Measurements from ENCODE around the gene MEF2C. TPM values are rescaled to one million over a fixed set of nuclear protein-coding genes. Genes with fewer than 3 reads are reported as not detected.

The MEF2C gene
- polyA plus RNA-seq, 1 donor from 2014 or later: 238 TPM

DNA sequence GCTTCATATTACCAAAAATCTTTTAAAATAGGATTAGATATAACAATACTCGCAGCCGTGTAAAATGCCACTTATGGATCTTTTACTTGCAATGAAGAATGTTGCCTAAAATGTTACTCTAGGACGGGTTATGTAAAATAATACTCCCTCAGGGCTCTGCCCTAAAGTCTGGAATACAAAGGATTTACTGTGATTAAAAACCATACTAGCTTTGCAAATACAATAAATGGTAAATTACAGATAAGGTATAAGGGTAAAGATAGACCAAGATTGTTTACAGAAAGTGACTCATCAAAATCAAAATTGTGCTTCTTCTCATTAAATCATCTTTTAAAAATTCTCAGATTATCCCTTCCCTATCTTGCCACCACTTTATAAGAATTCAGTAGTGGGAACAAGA lies 163.6 kb downstream of the MEF2C start:
- H3K27ac Mint-ChIP-seq: no peak overlapping the region
- H3K36me3 Mint-ChIP-seq: peaks cover 2% of the 10 kb centered on the region

DNA sequence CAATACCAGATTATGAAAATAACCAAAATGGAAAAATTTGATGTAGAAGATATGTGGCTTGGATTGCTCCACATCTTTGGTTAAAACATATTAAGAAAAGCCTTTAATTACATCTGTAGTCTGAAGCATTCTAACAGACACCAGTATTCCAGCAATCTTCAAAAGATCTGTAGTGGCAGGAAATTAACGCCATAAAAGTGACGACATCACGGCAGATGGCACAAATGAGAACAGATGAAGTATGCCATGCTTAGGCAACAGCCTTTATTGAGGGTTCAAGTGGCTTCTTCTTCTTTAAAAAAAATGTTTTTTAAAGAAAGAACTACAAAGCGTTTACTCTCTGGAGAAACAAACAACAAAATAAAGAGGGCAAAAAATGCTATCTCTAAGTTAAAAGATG lies 164.2 kb downstream of the MEF2C start:
- H3K27ac Mint-ChIP-seq: no peak overlapping the region
- H3K9me3 Mint-ChIP-seq: no peaks in the 10 kb centered on the region
- no peak overlapping the region for H3K4me3 Mint-ChIP-seq
- H3K4me1 Mint-ChIP-seq: peaks cover 0 to 4% (median 2%) of the 10 kb centered on the region in 3 donors
- H3K27me3 Mint-ChIP-seq: no peaks in the 10 kb centered on the region
- H3K36me3 Mint-ChIP-seq: peaks cover 2% of the 10 kb centered on the region

More for the DNA sequence above, 163.6 kb downstream of the MEF2C start:
- H3K27me3 Mint-ChIP-seq: no peaks in the 10 kb centered on the region
- H3K4me1 Mint-ChIP-seq: peaks cover 0 to 4% (median 2%) of the 10 kb centered on the region in 3 donors
- no peak overlapping the region for H3K4me3 Mint-ChIP-seq
- no peaks in the 10 kb centered on the region for H3K9me3 Mint-ChIP-seq

DNA sequence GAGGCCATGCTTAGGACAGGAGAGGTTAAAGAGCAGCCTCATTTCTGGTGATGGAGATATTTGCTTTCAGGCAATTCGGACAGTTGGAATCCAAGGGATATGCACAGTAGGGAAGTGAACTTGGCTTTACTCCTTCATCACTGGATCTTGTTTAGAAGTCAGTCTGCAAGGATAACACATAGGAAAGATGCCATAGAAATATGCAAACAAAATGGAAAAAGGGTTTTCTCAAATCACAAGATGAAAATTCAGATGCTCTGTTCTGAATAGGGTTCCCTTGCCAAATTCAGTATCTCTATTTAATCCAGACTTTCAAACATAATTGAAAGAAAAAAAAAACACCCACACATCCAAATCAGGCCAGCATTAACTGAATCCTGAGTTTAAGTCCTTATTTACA lies 166.9 kb downstream of the MEF2C start:
- no peaks in the 10 kb centered on the region for H3K9me3 Mint-ChIP-seq
- H3K36me3 Mint-ChIP-seq: peaks cover 2% of the 10 kb centered on the region
- no peak overlapping the region for H3K27ac Mint-ChIP-seq
- H3K4me3 Mint-ChIP-seq: no peak overlapping the region
- no peaks in the 10 kb centered on the region for H3K27me3 Mint-ChIP-seq
- peaks cover 0 to 4% (median 2%) of the 10 kb centered on the region in 3 donors for H3K4me1 Mint-ChIP-seq

DNA sequence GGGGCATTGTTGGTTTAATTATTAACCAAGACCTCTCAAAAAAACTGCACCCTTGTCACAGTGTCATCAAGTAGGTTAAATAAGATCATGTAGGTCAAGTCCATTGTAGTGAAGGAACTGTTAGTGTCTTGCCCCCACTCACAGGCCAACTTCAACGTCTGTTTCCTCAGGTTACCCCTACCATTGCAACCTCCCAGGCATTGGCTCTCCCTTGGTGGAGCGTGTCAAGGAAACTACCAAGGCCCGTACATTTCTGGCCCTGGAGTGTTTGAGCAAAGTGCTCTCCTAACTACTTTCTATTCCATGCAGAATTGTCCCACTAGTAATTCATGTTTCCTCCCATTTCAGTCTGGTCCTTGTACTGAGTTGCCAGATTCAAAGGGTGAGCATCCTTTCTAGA lies 167.5 kb downstream of the MEF2C start:
- Mint-ChIP-seq H3K27ac (no peak overlapping the region), H3K36me3 (peaks cover 2% of the 10 kb centered on the region), H3K4me1 (peaks cover 0 to 4% (median 2%) of the 10 kb centered on the region in 3 donors), H3K4me3 (no peak overlapping the region), H3K9me3 (no peaks in the 10 kb centered on the region), H3K27me3 (no peaks in the 10 kb centered on the region)

DNA sequence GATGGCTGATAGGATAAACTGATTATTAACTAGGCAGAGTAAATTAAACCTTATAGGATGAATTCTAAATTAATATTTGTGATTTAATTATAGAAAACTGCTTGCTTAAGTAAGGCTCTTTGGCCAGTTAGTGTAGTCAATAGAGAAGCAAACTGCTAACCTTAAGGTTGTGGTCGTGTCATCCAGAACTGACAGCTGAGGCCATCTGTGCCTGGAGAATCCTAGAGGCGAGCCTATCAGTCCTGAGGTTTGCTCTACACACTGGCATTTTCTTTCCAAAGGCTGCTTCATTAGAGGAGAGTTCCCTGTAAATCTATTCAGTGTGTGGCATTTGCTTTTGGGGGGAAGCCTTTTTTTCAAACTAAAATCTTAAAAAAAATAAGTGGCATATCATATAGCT lies 169.2 kb downstream of the MEF2C start:
- Mint-ChIP-seq H3K4me1 (peaks cover 0 to 4% (median 2%) of the 10 kb centered on the region in 3 donors), H3K27ac (no peak overlapping the region), H3K4me3 (no peak overlapping the region), H3K36me3 (no peaks in the 10 kb centered on the region), H3K27me3 (no peaks in the 10 kb centered on the region), H3K9me3 (no peaks in the 10 kb centered on the region)

DNA sequence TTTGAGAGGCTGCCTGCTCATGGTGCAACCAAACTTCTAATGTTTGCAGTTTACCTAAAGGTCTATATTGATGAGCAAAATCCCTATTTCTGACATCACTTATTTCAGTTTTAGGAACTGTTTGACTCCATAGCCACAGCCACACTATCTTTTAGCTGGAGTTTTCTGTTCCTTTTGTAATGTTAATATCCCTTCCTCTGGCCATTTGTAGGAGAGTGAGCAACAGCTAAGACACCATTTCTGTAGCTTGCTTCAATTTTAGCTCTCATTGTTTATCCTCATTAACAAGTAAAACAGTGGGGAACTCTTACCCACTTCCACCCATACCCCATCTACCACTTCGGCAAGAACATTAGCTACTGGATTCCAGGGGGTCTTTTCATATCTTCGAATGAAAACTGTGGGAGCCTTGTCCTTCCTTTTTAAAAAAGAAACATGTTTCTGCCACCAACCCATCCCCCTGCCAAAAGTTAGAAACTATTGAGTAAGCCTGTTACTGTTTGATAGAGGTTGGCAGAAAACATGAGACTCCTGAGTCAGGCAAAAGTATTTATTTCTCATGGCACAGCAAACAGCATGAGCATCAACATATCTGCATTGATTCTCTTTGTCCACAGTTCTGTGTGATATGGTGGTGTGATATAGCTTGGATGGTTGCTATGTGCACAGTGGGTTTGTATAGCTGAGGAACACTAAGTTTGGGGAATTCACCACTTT lies 174.1 kb downstream of the MEF2C start:
- Mint-ChIP-seq H3K9me3 (no peaks in the 10 kb centered on the region), H3K27ac (no peak overlapping the region), H3K27me3 (no peaks in the 10 kb centered on the region), H3K36me3 (peaks cover 3% of the 10 kb centered on the region), H3K4me3 (no peak overlapping the region), H3K4me1 (no peaks in the 10 kb centered on the region)

DNA sequence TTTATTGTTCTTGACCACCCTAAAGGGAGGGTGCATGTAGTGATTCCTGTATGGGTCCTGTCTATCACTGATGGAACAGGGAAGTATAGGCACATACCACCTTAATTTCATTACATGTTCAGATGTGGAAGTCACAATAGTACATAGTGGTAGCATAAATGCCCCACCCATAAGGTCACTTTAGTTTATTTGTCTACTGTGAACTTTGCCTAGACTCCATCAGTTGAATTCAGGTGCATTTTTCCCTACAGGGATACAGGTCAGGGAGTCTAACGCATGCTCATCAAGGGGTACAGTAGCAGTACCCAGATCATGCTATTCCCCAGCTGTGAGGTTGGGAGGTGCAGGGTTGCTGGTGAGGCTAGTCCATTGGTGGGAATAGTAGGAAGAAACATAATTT lies 175.0 kb downstream of the MEF2C start:
- Mint-ChIP-seq H3K27ac (no peak overlapping the region), H3K4me3 (no peak overlapping the region), H3K27me3 (no peaks in the 10 kb centered on the region), H3K4me1 (no peaks in the 10 kb centered on the region), H3K36me3 (peaks cover 3% of the 10 kb centered on the region), H3K9me3 (no peaks in the 10 kb centered on the region)

DNA sequence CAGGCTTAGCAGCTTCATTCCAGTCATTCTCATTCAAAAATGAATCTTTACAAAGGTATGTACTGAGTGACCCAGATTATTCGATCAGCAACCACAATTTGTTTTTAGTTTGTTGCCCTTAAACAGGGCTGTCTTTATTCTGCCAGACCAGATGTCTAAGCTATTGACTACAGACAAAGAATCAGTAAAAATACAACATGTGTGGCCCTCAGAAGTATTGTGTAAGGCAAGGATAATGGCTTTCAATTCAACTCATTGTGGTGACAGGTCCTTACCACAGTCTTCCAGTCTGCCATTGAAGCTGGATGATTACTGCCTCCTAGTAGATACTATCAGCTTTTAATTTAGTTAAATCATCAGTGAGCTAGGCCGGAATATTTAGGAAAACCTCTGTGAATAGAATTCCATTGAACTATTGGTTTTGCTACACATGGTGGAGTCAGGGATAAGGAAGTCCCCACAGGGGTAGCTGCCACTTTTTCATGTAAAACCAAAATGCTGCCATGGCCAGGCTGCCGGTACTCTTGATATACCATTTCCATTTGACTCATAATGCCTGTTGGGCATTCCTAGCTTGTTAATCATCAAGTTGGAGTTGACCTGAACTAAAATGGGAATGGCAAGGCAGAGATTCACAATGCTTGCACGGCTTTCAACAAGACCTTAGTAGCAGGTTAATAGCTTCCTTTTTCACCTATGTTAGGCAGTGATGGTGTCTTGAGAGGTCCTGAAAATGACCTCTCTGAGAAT lies 175.6 kb downstream of the MEF2C start:
- H3K27me3 Mint-ChIP-seq: peaks cover 1% of the 10 kb centered on the region
- H3K4me3 Mint-ChIP-seq: no peak overlapping the region
- H3K36me3 Mint-ChIP-seq: peaks cover 3% of the 10 kb centered on the region
- H3K27ac Mint-ChIP-seq: no peak overlapping the region
- H3K4me1 Mint-ChIP-seq: no peaks in the 10 kb centered on the region
- H3K9me3 Mint-ChIP-seq: no peaks in the 10 kb centered on the region

DNA sequence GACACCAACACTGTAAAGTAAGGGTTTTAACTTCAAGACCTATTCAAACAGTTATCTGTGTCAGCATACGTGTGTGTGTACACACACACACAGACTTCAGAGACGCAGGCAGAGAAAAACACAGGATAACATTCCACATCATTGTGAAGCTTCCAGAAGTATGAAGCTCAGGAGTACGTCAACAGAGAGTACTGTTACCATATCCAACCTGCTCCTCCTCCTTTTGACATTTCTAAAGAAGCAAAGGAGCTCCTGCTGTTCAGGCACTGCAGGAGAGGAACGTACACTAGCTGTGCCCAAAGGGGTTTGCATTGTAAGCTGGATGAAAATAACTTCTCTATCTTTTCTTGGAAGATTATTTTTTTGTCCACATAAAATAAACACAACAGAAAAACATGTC lies 180.7 kb downstream of the MEF2C start:
- Mint-ChIP-seq H3K27ac (no peak overlapping the region), H3K9me3 (peaks cover 0 to 3% (median 0%) of the 10 kb centered on the region in 3 donors), H3K36me3 (no peaks in the 10 kb centered on the region), H3K4me3 (no peak overlapping the region), H3K4me1 (peaks cover 0 to 1% (median 0%) of the 10 kb centered on the region in 3 donors), H3K27me3 (peaks cover 17% of the 10 kb centered on the region)

DNA sequence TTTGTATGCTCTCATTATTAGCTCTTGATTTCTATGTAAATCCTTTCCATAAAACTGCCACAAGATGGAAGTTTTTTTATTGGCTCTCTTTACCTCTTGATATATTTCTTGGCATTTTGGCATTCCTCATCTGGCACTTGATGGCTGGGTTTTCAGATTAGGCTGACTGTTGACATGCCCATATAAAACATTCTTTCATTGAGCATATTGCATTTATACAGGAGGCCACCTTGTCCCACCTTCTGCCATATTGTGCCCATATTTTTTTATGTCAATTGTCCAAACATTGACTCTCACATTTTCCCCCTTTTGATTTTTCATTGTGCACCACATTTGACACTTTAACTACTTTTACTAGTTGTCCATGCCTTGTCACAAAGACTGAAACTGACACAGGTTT lies 182.9 kb downstream of the MEF2C start:
- Mint-ChIP-seq H3K9me3 (peaks cover 0 to 3% (median 2%) of the 10 kb centered on the region in 3 donors), H3K4me3 (no peak overlapping the region), H3K4me1 (peaks cover 0 to 1% (median 0%) of the 10 kb centered on the region in 3 donors), H3K27ac (no peak overlapping the region), H3K27me3 (peaks cover 28% of the 10 kb centered on the region), H3K36me3 (no peaks in the 10 kb centered on the region)

DNA sequence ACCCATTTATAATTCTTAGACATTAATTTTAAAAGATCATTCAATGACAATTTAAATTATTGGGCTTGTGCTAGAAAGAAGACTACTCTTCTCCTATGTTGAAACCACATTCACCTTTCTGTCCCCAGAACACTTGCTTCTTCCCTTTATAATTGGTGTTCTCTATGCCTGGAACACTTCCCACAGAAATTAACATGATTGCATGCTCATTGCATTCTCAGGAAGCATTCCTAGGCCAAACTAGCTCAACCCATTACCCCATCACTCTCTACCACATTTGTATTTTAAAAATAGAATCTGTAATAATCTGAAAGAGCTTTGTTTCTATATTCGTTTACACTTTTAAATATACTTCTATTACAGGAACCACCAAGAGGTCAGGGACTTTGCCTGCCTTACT lies 184.7 kb downstream of the MEF2C start:
- Mint-ChIP-seq H3K4me1 (peaks cover 0 to 4% (median 3%) of the 10 kb centered on the region in 3 donors), H3K4me3 (no peak overlapping the region), H3K9me3 (peaks cover 0 to 6% (median 3%) of the 10 kb centered on the region in 3 donors), H3K27ac (no peak overlapping the region), H3K27me3 (peaks cover 40% of the 10 kb centered on the region), H3K36me3 (no peaks in the 10 kb centered on the region)

DNA sequence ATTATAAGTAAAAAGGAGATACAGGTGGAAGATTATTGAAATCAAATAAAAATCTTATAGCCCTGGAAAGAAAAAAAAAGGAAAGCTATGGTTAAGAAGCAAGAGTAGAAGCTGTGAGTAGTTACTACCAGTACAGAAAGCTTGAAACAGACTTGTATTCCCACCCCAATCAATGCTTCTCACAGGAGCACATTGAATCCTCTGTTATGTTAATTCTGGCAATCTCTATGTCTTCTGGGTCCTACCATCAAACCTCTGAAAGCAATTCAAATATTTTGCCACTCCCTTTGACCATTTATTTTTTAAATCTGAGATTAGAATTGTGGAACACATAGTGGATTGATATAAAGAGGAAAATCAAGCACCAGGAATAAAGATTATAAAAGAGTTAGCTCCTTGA lies 186.5 kb downstream of the MEF2C start:
- peaks cover 52% of the 10 kb centered on the region for H3K27me3 Mint-ChIP-seq
- peaks cover 0 to 11% (median 3%) of the 10 kb centered on the region in 3 donors for H3K9me3 Mint-ChIP-seq
- H3K4me1 Mint-ChIP-seq: peaks cover 6 to 11% (median 9%) of the 10 kb centered on the region in 3 donors
- no peaks in the 10 kb centered on the region for H3K36me3 Mint-ChIP-seq
- peak overlapping the region in 1 of 4 donors; percentile 48 for H3K4me3 Mint-ChIP-seq
- H3K27ac Mint-ChIP-seq: peak overlapping the region in 1 of 3 donors; percentile 80

DNA sequence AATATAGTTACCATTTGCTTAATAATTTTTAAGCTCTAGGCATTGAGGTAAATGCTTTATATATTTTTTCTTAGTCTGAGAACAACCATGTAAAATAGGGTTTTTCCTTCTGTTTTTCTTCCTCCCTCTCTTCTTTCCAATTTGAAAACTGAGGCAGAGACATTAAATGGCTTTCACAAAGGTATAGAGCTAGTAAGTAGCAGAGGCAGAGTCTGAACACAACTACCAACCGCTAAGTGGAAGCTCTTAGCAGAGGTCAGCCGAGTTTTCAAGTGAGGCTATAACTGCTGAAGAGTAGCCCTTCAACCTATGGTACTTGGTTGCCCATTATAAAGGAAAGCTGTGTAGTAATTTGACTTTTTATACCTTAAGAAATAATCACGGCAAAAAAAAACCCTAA lies 187.1 kb downstream of the MEF2C start:
- H3K27ac Mint-ChIP-seq: peak overlapping the region; percentile 19 to 80 (median 57)
- peaks cover 3% of the 10 kb centered on the region for H3K36me3 Mint-ChIP-seq
- H3K9me3 Mint-ChIP-seq: peaks cover 0 to 14% (median 3%) of the 10 kb centered on the region in 3 donors
- H3K4me3 Mint-ChIP-seq: peak overlapping the region in 1 of 4 donors; percentile 48
- peaks cover 10 to 15% (median 13%) of the 10 kb centered on the region in 3 donors for H3K4me1 Mint-ChIP-seq
- peaks cover 55% of the 10 kb centered on the region for H3K27me3 Mint-ChIP-seq

DNA sequence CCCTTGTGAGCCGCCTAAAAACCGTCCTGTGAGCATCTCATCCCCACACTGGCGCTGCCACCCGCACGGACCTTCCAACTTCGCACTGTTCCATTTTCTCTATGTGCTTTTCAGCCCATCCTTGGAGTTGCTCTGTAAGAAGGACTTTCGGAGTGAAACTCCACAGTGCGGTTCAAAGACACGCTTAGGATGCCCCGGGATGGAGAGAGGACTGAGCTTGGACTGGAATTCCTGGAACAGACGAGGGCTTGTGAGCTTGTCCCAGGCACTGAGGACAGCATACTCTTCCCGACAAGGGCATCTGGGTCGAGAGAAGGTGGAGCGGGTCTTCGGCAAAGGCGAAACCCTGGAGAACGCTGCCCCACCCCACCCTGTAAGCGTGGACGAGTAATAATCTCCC lies 187.8 kb downstream of the MEF2C start:
- Mint-ChIP-seq H3K9me3 (peaks cover 0 to 17% (median under 1%) of the 10 kb centered on the region in 3 donors), H3K36me3 (peaks cover 4% of the 10 kb centered on the region), H3K4me3 (no peak overlapping the region), H3K27me3 (peaks cover 59% of the 10 kb centered on the region), H3K4me1 (peaks cover 12 to 18% (median 14%) of the 10 kb centered on the region in 3 donors), H3K27ac (peak overlapping the region in 1 of 3 donors; percentile 79)

DNA sequence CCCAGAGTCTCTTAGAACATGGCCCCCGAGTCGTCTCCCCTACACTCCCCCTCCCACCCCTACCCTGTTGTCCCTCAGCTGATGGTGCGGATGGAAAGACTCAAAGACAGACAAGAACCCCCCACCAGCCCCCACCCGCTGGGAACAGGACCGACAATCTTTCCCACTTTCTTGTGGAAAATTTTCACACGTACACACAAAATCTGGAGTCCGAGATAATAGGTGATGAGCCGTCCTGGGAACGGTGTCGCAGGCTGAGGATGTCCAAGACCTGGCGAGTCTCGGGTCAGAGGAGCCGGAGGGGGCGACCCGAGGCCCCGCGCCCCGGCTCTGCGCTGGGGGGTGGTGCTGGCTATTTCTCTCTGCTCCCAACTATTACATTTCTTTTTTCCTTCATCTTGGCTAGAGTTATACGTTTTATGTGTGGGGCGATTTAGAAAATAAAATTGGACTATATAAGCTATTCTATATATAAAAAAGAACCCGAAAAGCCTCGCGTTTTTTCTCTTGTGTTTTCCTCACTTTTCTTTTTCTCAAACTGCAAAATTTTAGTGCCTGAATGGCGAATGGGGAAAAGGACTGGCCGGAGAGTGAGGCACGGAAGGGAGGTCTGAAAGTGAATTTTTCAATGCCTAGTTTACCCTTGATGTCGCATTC lies 188.8 kb downstream of the MEF2C start:
- peaks cover 54% of the 10 kb centered on the region for H3K27me3 Mint-ChIP-seq
- peak overlapping the region in 1 of 4 donors; percentile 10 for H3K4me3 Mint-ChIP-seq
- peak overlapping the region; percentile 59 to 95 (median 94) for H3K27ac Mint-ChIP-seq
- peaks cover 12 to 18% (median 14%) of the 10 kb centered on the region in 3 donors for H3K4me1 Mint-ChIP-seq
- H3K9me3 Mint-ChIP-seq: peaks cover 0 to 21% (median 0%) of the 10 kb centered on the region in 3 donors
- H3K36me3 Mint-ChIP-seq: peaks cover 4% of the 10 kb centered on the region

Data from IgD-negative memory B cell (primary cell).